Measurements from ENCODE around the gene MAD1L1.

GRCh38 chr7:1907751-1908365, 324.9 kb downstream of the MAD1L1 start:
- no peak for TF ChIP-seq CTCF (conservative IDR thresholded peaks at IDR 0.05 in 1 of 2, IDR thresholded peaks at IDR 0.05 in 1 of 2; ENCODE audit: low read depth in 1 of 2, low read length in 2 of 2)
- no peak for TF ChIP-seq EZH2 (IDR thresholded peaks at IDR 0.05; ENCODE audit: low read length, missing control alignments)

Data from fibroblast of lung (primary cell).